GM18867 (cell line): ENCODE results near the gene ANO2.

Experiments used
- ATAC-seq: cut with Tn5 transposase; IDR thresholded peaks from one replicate; pipeline ENCODE4 v1.9.1; 2021; ENCODE audit warnings: mild to moderate bottlenecking, moderate library complexity; ENCODE audit not compliant: unreplicated experiment

ANO2 gene

DNA sequence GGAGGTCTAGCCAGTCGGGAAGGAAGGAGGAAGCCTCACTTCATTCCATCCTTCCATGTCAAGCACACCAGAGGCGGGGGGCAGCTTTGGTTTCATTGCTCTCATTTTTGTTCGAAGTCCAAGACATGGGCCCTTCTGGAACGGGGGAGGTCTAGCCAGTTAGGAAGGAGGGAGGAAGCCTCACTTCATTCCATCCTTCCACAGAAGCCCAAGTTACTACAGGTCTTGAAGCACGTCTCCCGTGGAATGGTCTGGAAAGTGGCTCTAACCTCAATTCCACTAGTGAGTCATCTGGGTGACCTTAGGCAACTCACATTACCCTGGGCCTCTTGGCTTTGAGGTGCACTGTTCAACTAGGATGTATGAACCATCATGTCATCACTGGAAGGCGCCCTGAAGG is 356.9 kb downstream of the ANO2 start:
- ATAC-seq = no peak

DNA sequence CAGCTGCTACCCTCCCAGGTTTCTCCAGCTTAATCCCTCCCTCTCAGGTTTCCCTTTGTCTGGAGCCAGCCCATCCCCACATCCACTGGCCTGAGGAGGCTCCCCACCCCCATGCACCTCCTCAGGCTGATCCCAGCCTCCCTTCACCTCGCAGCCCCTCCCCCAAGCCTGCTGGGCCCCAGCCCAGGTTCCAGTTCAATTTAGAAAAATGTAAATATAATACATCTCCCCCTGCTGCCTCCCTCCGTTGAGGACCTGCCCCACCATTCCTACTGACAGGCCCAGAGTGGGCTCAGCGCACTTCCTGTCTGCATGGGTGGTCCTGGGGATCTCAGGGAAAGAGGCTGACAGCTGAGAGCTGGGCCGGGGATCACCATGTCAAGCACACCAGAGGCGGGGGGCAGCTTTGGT is 357.3 kb downstream of the ANO2 start:
- ATAC-seq = no peak

DNA sequence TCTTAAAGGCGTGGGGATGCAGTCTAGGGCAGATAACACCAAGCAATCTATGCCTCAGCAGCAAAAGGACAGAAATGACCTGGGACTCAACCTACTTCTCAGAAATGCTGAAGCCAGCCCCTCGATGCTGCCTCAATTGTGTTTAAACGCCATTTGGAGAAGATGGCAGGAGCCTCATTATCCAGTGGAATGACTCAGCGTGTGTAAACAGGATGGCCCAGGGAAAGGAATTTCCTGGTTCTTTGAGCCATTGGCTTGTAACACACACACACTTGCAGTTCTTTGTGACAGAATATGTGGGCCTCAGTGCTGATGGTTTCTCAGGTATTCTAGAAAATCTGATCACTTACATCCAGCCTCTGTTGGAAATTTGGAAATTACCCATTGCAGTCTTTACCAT is 358.9 kb downstream of the ANO2 start:
- no peak for ATAC-seq

DNA sequence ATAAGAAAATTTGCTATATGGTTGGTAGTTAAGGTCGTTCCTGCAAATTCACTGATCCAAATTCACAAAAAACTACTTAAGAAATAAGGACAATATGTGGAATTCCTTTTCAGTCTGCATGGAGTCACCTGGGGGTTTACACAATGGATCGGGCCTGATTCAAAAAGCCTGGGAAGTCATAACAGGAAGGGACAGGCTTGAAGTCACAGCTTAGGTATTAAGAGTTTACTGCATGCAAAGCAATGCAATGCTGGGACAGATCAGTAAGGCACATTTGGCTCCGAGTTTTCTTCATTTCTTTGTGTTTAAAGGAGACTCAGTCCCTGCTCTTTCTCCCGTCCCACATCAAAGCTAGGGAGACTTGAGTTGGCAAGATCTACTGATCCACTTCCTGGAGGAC is 359.9 kb downstream of the ANO2 start:
- no peak for ATAC-seq

DNA sequence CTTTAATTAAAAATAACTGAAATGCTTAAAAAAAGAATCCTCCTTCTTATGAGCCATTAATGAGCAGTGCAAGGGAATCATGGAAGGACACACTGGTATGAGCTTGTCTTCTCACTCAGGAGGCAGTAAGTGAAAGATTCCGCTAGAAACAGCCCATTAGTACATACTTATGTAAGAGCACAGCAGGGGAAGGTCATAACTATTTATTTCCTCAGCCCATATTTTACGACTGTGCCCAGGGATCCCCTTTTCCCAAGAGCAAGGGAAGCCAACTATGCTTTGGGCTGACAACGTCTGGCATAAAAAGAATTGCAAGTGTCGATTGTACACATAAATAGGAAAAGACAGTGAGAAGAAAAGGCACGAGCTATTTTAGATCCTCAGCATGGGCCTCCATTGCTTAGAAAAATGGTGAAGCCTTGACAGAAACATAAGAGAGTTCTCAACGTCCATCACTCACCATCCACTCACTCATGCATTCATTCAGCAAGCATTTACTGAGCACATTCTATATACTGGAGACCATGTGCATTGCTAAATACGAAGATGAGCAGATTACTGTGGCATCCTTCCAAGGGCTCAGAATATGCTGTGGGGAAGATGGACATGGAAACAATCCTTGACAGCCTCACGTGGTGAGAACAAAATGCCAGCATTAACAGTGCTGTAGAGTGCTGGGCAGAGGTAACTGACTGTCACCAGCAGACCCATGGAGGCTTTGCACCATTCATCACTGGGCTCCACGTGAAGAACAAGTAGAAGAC is 360.5 kb downstream of the ANO2 start:
- no peak for ATAC-seq

DNA sequence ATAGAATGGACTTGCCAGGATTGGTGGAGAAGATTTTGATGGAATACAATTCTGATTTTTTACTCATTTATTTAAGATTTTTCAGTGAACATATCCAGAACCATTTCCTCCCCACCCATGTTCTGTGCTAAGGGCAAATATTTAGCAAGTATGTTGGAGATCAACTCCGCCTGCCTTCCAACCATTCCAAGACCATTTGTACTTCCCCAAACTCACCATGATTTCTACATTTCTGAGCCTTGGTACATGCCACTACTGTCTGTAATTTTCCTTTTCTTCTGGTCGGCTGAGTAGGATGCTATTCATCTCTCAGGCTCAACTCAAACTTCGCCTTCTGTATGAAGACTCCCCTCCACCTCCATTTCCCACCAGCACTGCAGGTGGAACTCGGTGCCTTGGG is 362.5 kb downstream of the ANO2 start:
- ATAC-seq = no peak

DNA sequence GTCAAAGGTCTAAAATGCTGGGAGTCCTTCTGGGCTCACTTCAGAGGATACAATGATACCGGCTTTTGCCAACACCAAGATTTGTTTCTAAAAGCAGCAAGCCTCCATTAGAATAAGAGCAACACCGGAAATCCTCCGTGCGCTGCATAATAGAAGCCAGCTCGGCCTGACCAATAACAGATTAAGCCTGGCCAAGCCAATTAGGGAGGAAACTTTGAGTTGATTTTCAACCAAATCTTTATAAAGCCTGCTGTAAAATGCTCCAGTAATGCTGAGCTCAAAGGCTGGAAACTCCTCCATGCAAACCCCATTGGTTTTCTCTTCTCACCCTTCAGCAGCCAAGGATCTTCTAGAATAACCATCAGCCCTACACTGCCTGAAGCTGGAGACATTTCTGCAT is 363.0 kb downstream of the ANO2 start:
- no peak for ATAC-seq

DNA sequence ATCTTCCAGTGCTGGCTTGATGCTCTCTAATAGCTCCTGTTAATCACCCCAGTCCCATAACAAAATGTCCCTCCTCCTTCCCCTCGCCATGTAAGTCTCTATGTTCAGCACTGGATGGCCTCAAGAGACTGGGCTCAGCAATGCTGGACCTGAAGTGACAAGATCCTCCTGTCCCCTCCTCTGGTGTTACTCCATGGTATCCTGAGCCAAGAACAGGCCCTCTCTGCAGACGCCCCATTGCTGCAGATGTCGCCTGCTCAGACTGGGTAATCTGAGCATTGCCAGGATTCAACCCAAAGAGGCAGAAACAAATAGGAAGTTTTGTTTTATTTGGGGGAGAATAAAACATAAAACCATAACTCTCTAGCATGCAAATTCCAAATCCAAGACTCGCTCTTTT is 363.4 kb downstream of the ANO2 start:
- no peak for ATAC-seq

DNA sequence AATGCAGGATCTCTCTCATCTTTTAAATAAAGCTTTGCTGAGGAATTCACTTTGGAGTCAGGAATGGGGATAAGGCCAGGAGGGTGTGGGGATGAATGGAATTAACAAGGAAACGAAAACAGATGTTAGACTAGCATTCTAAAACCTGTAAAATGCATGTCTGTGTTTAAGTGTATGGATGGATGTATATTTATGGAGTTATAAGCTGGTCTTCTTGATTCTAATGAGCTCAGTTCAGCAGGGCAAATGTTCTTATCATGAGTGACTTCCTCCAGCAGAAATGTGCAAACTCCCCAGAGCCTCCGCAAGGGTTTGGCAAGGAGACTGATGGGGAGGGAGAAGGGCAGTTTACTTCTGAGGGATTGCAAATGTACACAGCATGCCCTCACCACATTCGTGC is 364.0 kb downstream of the ANO2 start:
- ATAC-seq = no peak

DNA sequence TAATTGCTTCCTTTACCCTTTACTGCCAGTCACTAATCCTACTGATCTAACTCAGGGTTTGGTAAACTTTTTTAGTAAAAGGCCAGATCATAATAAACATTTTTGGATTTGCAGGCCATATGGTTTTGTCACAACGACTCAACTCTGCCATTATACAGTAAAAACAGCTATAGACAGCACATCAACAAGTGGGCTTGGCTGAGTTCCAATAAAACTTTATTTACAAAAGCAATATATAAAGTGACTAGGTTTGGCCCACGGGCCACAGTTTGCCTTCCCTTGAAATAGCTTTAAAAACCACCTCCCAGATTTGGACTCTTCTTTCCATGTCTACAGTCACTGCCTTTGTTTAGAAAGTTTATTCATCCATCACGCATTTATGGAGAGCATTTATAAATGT is 366.3 kb downstream of the ANO2 start:
- ATAC-seq = no peak

DNA sequence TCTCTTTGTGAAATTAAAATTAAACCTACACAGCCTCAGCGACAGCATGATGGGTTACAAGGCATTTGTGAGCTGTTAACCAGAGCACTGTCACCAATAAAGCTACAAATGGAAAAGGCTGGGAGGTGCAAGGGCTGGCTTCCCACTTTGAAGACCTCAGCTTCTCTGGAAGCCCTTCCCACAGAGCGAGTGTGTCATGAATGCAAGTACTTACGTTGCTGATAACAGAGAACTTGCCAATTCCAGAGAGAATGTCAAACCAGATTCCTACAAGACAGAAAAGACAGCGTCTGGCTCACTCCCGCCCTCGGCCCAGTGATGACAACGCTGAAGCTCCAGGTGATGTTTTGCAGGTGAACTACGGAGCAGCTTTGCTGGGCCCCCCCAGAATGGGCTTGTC is 367.3 kb downstream of the ANO2 start:
- ATAC-seq = no peak

DNA sequence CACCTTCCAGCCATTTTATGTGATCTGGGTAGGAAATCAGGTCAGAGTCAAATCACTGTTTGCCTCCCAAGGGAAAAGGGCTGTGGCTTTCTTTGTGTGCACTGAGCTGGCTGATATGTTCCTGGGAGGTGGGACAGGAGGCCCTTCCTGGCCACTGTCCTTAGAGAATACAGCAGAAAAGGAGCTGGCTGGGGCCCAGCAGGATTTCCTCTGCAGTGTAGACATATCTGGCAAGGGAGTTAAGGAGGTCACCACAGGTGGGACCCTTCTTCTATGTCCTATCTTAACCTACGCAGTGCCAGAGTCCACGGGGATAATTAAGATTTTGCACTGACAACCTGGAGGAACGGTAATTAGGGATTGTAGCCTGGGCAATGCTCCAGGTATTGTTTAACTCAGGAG is 367.8 kb downstream of the ANO2 start:
- ATAC-seq = no peak

DNA sequence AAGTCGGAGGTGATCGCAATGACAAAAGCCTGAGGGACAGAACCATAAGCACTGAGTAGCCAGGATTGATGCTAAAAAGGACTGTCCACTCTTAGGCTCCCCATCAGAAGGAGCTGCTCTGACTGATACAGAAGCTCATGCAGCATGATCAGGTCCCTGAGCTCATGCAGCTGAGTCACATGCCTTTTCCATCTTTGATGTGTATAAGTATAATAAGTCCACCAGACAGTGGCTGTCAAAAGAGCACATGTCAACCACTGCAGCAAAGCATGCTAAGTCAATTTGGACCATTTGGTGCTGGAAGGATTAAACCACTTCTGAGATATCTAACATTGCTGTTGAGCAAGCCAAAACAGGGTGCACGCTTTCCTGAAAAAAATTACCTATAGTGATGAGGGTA is 369.1 kb downstream of the ANO2 start:
- ATAC-seq = no peak

DNA sequence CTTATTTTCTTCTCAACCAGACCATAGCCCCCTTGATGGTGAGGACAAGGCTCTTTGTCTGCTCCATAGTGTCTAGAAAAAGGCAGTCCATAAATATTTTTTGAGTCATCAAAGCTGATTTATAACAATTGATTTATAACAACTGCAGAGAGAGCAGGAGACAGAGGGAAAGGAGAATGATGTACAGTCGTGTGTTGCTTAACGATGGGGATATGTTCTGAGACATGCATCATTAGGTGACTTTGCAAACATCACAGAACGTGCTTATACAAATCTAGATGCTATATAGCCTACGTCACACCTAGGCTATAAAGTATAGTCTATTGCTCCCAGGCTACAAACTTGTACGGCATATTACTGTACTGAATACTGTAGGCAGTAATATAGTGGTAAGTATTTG is 369.8 kb downstream of the ANO2 start:
- ATAC-seq = no peak

DNA sequence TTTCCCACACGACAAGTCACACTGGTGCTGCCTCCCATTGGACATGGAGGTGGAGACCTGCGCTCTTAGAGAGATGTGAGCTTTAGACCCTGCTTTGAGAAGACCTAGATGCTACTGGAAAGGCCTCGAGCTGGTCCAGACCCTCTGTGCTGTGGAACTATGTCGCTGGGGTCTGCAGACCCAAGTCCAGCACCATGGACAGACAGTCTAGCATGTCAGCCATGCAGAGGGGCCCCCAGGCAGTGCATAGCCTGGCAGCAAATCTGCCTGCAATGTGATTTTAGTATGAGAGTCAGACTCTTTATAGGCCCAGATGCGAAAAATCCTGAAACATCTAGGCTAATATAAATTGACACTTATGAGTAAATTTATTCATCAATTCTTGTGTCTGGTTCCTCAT is 371.7 kb downstream of the ANO2 start:
- no peak for ATAC-seq

DNA sequence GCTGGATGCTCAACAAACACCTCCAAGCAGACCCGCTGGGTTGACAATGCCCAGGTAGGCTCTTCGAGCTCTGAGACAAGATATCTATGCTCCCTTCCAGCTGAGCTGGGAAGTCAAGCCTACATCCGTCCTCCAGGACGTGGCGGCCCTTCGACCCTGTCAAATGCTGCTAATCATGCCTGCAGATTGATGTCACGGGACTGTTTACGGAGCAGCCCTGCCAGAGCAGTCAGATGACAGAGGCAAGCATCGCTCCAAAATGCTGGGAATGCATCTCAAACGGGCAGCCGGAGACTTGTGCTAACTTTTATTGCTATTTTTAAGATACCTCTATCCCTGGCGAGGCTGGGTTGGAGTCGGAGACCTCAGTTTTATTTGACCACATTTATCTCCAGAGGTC is 373.9 kb downstream of the ANO2 start:
- ATAC-seq = no peak

DNA sequence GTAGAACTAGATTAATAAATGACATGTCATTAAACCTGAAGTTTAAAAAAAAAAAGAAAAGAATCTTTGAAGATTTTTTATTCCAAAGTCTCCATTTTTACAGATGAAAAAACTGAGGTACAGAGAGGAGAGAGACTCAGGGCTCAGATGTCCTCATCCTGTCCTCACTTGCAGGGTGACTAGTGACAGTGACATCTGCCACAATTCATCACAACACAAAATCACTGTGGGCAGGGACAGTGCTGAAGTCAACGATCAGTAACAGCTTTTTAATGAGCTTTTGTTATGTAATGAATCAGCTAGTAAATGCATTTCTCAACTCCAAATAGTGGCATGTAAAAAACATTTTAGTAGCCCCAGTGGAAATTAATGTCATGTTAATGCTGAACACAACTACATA is 374.6 kb downstream of the ANO2 start:
- no peak for ATAC-seq

DNA sequence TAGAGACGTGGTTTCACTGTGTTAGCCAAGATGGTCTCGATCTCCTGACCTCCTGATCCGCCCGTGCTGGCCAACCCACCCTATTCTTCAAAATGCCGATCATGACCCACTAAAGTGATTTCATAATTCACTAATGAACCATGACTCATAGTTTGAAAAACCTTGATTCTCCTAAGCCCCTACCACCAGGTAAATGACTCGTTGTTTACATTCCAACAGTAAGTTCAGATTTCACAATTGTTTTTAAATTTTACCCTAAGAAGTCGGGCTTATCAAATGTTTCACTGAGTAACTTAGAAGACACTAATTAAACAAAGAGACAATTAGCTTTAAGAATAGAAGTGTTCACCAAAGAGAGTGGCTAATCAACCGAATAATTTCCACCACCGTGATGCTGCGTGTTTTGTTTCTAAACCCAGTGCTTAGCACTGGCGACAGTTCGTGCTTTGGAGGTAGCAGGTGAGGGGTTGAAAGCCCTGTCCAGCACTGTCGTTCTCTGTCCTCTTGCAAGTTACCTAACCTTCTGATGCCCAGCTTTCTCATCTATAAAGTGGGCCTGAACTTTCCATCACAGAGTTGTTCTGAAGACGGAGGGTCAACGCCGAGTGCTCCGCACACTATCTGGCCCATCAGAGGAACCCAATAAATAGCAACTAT is 376.6 kb downstream of the ANO2 start:
- no peak for ATAC-seq

DNA sequence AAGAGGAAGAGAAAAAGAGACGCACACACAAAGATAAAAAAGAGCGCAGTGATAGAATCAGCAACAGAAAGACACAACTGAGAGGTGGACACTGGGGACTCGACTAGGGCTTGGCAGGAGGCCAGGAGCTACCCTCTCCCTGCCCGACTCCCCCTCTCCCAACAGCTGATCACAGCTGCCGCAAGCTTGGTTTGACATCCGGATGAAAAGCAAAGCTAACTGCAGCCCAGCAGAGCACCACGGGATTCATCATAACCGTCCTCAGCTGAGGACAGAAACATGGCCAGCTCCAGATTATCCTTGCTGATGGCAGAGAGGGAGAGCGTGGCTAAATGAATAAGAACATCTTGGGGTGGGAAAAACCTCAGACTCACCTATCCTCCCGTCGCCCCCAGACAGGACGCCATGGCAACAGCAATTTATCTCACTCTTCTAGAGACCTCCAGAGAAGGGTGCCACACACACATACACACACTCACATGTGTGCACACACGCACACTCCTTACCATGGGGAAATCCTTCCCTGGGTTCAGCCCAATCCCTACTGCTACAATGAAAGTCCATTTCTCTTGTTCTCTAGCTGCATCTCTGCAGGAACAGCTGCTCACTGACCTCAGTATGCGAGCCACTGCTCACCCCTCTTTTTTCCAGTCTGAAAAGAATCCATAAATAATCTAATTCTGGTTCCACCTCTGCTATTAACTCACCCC is 377.9 kb downstream of the ANO2 start:
- no peak for ATAC-seq

DNA sequence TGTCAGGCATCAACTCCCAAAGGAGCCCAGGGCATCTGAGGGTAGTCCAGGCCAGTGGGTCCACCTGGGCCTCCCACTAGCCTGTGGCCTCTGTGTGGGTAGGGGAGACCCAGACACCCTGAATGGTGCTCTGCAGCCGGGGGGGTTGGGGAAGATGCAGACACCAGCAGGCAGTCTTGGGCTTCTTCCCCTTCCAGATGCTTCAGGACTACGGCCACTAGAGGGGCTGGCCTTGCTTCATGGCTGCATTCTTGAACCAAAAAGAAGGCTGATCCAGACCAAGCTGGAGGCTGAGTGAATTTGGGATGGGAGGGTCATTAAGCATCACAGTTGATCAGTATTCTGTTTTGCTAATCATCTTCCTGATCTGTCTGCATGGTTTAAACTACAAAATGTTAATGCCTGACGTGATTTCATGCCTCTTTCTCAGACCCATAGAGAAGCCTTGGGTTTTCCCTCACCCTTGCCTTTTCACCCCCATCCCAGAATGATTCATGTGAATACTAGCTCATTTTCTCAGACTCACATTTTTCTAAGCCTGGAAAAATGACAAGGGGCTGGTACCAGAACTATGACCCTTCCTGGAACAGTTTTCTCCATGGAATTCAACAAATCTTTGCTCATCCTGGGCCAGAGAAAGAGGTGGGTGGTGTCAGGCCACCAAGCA is 379.0 kb downstream of the ANO2 start:
- ATAC-seq = no peak

DNA sequence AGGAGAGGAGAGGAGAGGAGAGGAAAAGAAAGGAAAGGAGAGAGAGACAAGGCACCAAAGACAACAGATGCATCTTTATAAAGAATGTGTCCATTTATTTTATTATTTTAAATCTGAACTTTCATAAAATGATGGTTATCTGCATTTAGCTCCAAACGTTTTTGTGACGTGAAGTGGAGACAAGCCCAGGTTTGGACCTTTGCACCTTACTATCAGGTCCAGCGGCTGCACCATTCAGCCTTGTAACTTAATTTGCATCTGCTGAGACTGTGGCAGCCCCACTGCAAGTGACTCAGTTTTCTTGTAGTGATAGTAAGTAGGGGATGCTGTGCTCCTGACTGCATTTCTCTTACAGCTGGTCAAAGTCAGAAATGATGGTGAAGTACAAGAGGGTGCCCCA is 382.5 kb downstream of the ANO2 start:
- ATAC-seq = no peak

DNA sequence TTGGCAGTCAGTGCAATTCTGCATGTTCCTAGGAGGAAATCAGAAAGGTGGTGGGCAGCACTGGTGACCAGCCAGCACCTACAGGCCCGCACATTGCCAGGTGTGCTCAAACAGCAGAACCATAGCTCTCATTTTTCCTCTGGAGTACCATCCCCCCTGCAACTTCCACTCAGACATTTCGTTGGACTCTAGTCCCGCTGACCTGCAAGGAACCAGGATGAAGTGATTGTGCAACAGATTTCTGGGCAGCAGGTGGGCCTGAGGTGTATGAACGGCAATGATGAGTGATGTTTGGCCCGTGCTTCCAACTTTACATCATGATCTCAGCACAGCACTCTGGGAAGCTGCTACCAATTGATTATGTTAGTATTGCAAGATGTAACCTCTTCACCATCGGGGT is 383.2 kb downstream of the ANO2 start:
- no peak for ATAC-seq
